GM19395 (cell line): ENCODE data around the gene R3HDM4.

Experiments used
- ATAC-seq: cut with Tn5 transposase; IDR thresholded peaks from one replicate; pipeline ENCODE4 v1.9.1; 2021; ENCODE audit warnings: mild to moderate bottlenecking, moderate library complexity; ENCODE audit not compliant: unreplicated experiment

The R3HDM4 gene

GRCh38 chr19:932648-933552, 19.9 kb upstream of the R3HDM4 start:
- no peak for ATAC-seq

DNA sequence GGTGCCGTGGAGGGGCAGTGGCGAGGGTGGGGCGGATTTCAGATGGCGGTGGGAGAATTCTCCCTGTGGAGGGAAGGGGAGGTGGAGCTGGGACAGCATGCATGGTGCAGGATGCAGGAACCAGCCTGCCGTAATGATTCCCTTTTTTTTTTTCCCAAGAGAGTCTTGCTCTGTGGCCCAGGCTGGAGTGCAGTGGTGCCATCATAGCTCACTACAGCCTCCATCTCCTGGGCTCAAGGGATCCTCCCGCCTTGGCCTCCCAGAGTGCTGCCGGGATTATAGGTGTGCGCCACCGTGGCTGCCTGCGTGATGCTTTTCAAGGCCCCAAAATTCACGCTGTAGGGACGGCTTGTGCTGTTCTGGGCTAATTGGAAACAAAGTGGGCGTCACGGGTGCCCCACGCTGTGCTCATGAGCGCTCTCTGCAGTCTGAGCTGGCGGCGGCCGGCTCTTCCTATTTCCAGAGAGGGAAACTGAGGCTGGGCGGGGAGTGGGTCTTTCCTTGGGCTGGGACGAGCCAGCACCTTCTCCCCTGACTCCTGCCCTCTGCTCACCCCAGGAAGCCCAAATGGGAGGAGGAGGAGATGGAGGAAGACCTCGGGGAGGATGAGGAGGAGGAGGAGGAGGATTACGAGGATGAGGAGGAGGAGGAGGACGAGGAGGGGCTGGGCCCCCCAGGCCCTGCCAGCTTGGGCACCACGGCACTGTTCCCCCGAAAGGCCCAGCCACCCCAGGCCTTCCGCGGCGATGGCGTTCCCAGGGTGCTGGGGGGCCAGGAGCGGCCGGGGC, 19.0 kb upstream of the R3HDM4 start:
- no peak for ATAC-seq

- ATAC-seq, result no peak
Measured at GRCh38 chr19:929891-930258, 16.9 kb upstream of the R3HDM4 start.

DNA sequence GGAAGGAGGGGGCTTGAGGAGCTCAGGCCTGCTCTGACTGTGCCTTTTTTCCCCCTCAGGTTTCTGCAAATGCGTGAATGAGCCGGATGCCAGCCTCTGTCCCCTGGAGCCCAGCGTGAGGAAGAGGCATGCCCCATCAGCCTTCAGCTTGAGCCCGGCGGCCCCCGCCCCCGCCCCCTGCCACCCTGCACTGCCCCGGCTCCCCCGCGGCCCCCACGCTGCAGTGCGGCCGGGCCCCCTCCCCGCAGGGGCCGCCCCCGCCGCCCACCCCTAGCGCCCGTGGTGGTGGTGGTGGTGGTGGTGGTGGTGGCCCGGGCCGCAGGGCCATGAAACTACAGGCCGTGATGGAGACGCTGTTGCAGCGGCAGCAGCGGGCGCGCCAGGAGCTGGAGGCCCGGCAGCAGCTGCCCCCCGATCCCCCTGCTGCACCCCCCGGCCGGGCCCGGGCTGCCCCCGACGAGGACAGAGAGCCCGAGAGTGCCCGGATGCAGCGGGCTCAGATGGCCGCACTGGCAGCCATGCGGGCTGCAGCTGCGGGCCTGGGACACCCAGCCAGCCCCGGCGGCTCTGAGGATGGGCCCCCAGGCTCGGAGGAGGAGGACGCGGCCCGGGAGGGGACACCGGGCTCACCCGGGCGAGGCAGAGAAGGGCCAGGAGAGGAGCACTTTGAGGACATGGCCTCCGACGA, 16.3 kb upstream of the R3HDM4 start:
- no peak for ATAC-seq

GRCh38 chr19:928471-929202, 15.6 kb upstream of the R3HDM4 start:
- no peak for ATAC-seq

- ATAC-seq, result no peak
Measured at GRCh38 chr19:927780-928401, 14.9 kb upstream of the R3HDM4 start.

GRCh38 chr19:927351-927779, 14.3 kb upstream of the R3HDM4 start:
- no peak for ATAC-seq

DNA sequence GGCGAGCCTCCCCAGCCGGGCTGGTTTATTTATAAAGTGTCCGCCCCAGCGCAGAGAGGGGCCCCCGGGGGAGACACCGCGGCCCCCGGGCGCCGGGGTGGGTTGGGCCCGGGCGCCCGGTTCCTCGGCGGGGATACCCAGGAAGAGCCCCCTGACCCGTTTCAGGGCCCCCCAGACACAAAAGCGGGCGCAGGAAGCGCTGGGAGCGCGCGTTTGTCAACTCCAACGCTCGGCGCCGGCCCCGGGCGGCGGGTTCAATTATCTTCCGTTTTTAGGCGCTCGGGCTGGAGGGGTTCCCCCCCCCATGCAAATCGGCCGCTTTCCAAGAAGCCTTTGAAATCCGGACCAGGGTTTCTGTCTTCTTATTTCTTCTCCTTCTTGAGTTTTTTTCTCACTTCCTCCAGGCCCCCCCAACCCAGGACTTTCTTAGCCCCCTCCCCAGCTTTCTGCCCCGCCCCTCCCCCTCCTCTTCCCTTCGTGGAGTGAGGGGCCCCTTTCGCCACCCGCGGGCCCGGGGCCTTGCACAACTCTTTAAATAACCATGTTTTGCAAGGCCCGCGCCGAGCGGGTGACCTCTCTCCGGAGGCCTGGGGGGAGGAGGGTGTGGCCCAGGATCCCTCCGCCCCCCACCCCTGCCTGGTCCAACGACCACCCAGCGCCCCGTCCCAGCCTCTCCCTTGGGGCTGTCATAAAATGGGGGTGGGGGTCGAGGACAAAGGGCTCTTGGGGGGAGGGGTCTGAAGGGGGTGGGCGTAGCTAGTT, 13.8 kb upstream of the R3HDM4 start:
- ATAC-seq, result no peak

GRCh38 chr19:926323-926588, 13.2 kb upstream of the R3HDM4 start:
- no peak for ATAC-seq

DNA sequence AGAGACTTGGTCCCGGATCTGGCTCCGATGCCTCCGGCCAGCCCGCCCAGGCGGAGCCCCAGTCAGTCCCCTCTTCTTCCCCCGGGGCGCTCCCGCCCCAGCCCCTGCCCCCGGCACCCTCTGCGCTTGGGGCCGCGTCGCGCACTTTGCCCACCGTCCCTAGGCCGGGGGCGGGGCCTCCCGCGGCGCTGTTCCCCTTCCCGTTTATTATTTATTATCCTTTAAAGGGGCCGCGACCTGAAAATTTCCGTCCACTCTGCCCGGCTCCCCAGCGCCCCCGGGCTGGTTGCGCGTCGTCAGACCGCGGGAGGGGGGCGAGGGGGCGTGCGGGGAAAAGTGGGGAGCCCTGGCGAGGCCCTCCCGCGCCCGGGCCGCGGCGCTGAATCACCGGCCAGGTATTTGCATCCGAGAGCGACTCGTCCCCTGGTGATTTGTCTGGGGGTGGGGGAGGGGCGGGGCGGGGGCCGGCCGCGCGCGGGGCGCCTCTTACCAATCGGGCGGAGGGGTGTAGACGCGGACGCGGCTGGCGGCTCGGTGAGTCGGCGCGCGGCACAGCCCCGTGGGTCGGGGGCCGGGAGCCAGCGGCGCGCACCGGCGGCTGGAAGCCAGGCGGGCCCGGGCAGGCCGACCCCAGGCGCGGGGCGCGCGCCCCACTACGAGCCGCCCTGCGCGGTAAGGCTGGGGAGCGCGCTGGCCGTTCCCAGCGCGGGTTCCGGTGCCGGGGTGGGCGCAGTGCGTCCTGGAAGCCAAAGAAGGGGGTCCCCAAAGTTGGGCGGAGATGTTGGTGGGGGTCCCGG, 12.7 kb upstream of the R3HDM4 start, which contains the start of gene ARID3A:
Gene ARID3A (plus strand): TSS at position 510 of the 797 bp plus-strand sequence. CDS start 3,494 bp downstream, outside the sequence.
- no peak for ATAC-seq

GRCh38 chr19:925087-925525, 12.1 kb upstream of the R3HDM4 start:
- ATAC-seq, result no peak

GRCh38 chr19:924553-925086, 11.6 kb upstream of the R3HDM4 start:
- no peak for ATAC-seq

- no peak for ATAC-seq
Measured at GRCh38 chr19:920051-920864, 7.2 kb upstream of the R3HDM4 start.

DNA sequence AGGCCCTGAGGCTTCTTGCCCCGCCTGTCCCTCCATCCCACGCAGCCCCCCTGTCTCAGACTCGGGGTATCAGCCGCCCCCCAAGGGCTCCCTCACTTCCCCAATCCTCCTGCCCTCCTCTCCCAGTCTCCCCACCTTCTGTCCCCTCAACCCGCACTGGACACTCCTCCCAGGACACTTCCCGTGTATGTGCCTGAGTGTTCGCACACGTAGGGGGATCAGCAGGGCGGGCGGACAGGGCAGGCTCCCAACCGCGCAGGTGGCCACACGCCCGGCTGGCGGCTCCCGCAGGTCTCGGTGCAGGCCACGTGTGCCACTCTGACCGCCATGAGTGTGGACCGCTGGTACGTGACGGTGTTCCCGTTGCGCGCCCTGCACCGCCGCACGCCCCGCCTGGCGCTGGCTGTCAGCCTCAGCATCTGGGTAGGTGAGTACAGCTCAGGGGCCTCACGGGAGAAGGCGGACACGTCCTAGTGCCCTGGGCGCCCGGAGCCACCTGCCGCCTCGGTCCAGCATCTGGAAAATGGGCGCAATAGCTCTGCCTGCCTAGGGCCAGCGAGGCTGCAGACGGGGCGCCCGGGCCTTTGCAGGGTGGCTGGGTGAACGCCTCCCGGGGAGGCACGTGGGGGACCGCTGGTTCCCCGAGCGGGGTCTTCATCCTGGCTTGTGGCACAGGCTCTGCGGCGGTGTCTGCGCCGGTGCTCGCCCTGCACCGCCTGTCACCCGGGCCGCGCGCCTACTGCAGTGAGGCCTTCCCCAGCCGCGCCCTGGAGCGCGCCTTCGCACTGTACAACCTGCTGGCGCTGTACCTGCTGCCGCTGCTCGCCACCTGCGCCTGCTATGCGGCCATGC, 6.4 kb upstream of the R3HDM4 start:
- no peak for ATAC-seq

GRCh38 chr19:918481-919198, 5.6 kb upstream of the R3HDM4 start:
- ATAC-seq, result no peak

DNA sequence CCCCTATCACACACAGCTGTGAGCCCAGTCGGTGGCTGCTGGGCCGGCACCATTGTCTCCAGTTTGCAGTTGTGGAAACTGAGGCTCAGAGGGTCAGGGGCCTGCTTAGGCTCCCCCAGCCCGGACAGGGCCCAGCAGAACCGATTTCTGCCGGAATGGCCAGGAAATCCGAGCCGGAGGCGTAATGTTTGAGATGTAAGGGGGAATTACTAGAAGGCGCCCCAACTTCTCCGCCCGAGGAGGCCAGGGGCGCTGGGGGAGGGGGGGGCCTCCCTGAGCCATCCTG, 5.1 kb upstream of the R3HDM4 start:
- ATAC-seq, result no peak
